HUES64 (cell line): ENCODE results near the gene PCCA.

Experiments used
- H3K27ac ChIP-seq: 2 replicates; pipeline ENCODE4 v1.7.0; 2013; ENCODE audit warnings: low read depth, low read length, inconsistent platforms
- H3K27me3 ChIP-seq: 2 replicates; pipeline ENCODE4 v1.6.1; 2013; ENCODE audit warnings: mild to moderate bottlenecking, low read length; ENCODE audit not compliant: insufficient read depth
- H3K36me3 ChIP-seq: 2 replicates; pipeline ENCODE4 v1.6.1; 2013; ENCODE audit warnings: mild to moderate bottlenecking, low read length; ENCODE audit not compliant: insufficient read depth
- H3K4me1 ChIP-seq: 2 replicates; pipeline ENCODE4 v1.6.1; 2013; ENCODE audit warnings: mild to moderate bottlenecking, low read length, moderate library complexity; ENCODE audit not compliant: insufficient read depth
- H3K4me3 ChIP-seq: 2 replicates; pipeline ENCODE4 v1.5.1; 2013; ENCODE audit warnings: mild to moderate bottlenecking, low read length, moderate library complexity
- H3K9ac ChIP-seq: 2 replicates; pipeline ENCODE4 v1.6.1; 2013; ENCODE audit warnings: mild to moderate bottlenecking, low read depth, low read length
- H3K9me3 ChIP-seq: 2 replicates; pipeline ENCODE4 v1.6.1; 2013; ENCODE audit warnings: low read depth, low read length; ENCODE audit not compliant: insufficient read depth
- WGBS: fragments of 150-250, 120-280 bp; methylation state at CpG from one replicate; pipeline ENCODE4 v1.1.7; 2013; ENCODE audit warnings: missing lambda C conversion rate; 5-methylcytosine and 5-hydroxymethylcytosine counted together

The PCCA gene

GRCh38 chr13:100536643-100537180 lies 447.8 kb downstream of the PCCA start:
- Histone ChIP-seq H3K36me3 (no peaks in the 10 kb centered on the region), H3K4me3 (no peak overlapping the region), H3K27me3 (no peaks in the 10 kb centered on the region), H3K27ac (no peak overlapping the region), H3K4me1 (no peaks in the 10 kb centered on the region), H3K9me3 (no peaks in the 10 kb centered on the region; the same call in 1 of the 2 replicates), H3K9ac (no peak overlapping the region)
- 94% methylated on average over 13 of the region's 13 CpGs for WGBS

DNA sequence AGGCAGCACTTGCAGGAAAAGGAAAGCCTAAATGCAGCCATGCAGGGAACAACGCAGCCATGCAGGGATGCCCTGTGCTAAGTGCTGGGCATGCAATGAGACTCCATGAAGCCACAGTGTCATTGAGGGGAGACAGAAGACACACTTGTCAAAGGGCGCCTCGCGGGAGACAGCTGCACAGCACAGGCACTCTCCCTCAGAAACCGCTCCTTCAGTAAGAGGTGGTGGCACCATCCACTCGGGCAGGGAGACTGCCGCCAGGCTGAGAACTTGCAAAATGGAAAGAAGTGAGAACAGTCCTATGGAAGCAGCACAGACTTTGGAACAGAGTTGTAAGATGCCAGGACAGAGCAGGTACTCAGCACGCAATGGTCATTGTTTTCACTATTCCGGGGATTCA lies 448.6 kb downstream of the PCCA start:
- H3K9ac ChIP-seq = no peak overlapping the region
- H3K4me1 ChIP-seq = no peaks in the 10 kb centered on the region

GRCh38 chr13:100537951-100538462 lies 449.1 kb downstream of the PCCA start:
- no peaks in the 10 kb centered on the region for H3K36me3 ChIP-seq
- no peak overlapping the region for H3K27ac ChIP-seq
- 95% methylated on average over 5 of the region's 5 CpGs for WGBS
- no peak overlapping the region for H3K4me3 ChIP-seq
- no peaks in the 10 kb centered on the region for H3K27me3 ChIP-seq
- H3K9me3 ChIP-seq = no peaks in the 10 kb centered on the region; the same call in 1 of the 2 replicates
- no peaks in the 10 kb centered on the region for H3K4me1 ChIP-seq
- no peak overlapping the region for H3K9ac ChIP-seq

More for the DNA sequence above, 448.6 kb downstream of the PCCA start:
- Histone ChIP-seq H3K4me3 (no peak overlapping the region), H3K27me3 (no peaks in the 10 kb centered on the region), H3K9me3 (no peaks in the 10 kb centered on the region; the same call in 1 of the 2 replicates), H3K27ac (no peak overlapping the region), H3K36me3 (no peaks in the 10 kb centered on the region)
- 95% methylated on average over 9 of the region's 9 CpGs for WGBS

- no peaks in the 10 kb centered on the region for H3K27me3 ChIP-seq
- no peaks in the 10 kb centered on the region; the same call in 1 of the 2 replicates for H3K9me3 ChIP-seq
- H3K4me3 ChIP-seq = no peak overlapping the region
- H3K9ac ChIP-seq = no peak overlapping the region
- H3K4me1 ChIP-seq = no peaks in the 10 kb centered on the region
- H3K36me3 ChIP-seq = no peaks in the 10 kb centered on the region
- WGBS = 87% methylated on average over 3 of the region's 3 CpGs
- H3K27ac ChIP-seq = no peak overlapping the region
Measured at GRCh38 chr13:100540621-100541020, 451.7 kb downstream of the PCCA start.

DNA sequence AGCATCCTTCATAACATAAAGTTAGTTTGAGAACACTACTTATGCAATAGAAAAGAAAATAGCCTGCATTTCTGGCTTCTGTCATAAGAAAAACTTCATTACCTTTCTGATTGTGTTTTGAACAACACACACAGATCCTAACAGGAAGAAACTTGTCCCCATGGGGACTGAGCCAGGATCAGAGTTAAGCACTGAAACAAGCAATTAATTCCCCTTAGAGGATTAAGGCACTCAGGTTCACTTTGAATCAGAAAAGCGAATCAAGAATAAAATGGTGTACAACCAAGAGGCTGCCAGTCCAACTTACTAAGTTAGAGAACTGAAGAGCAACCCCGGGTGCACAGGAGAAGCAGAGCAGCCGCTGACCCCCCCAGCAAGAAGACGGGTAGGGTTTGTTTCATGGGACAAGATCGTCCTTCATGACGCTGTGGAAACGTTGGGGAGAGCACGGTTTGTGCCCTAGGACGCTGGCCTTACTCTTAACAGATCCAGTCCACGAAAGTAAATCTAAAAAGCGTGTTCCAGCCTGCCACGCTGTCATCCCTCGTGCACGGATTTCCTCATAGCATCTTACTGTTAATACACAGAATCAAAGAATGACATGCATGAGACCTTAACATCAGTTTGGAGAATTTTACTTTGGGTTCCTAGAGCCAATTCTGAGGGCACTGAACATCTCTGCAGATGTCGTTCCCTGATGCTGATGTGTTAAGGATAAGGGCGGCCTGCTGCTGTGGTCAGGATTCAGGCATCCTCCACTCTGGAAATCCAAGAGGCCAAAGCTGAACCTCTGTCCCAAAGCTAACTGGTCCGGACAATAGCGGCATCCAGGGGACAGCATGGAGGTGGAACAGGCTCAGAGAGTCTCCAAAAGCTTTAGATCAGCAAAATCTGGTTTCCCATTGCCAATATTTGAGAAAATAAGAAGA lies 453.3 kb downstream of the PCCA start:
- Histone ChIP-seq H3K27me3 (no peaks in the 10 kb centered on the region), H3K9me3 (no peaks in the 10 kb centered on the region; the same call in 1 of the 2 replicates), H3K27ac (no peak overlapping the region), H3K4me3 (no peak overlapping the region), H3K9ac (no peak overlapping the region), H3K4me1 (no peaks in the 10 kb centered on the region), H3K36me3 (no peaks in the 10 kb centered on the region)
- 94% methylated on average over 18 of the region's 18 CpGs for WGBS

DNA sequence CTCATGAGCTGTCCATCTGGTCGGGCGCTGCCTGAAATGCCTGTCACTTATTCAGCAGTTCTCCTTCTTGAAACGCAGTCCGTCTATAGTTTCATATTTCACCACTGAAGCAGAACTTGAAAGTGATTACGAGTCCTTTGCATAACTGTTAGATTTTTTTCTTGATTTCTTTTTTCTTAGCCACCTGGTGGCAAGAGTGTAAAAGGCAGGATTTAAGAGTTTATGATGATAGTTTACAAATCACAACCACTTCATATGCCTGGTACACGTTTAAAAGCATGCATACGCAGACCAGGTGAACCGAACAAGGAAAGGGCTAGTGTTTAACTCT lies 453.9 kb downstream of the PCCA start:
- WGBS = 91% methylated on average over 8 of the region's 8 CpGs
- Histone ChIP-seq H3K9ac (no peak overlapping the region), H3K36me3 (no peaks in the 10 kb centered on the region), H3K4me1 (no peaks in the 10 kb centered on the region), H3K9me3 (no peaks in the 10 kb centered on the region; the same call in 1 of the 2 replicates), H3K4me3 (no peak overlapping the region), H3K27me3 (no peaks in the 10 kb centered on the region), H3K27ac (no peak overlapping the region)

DNA sequence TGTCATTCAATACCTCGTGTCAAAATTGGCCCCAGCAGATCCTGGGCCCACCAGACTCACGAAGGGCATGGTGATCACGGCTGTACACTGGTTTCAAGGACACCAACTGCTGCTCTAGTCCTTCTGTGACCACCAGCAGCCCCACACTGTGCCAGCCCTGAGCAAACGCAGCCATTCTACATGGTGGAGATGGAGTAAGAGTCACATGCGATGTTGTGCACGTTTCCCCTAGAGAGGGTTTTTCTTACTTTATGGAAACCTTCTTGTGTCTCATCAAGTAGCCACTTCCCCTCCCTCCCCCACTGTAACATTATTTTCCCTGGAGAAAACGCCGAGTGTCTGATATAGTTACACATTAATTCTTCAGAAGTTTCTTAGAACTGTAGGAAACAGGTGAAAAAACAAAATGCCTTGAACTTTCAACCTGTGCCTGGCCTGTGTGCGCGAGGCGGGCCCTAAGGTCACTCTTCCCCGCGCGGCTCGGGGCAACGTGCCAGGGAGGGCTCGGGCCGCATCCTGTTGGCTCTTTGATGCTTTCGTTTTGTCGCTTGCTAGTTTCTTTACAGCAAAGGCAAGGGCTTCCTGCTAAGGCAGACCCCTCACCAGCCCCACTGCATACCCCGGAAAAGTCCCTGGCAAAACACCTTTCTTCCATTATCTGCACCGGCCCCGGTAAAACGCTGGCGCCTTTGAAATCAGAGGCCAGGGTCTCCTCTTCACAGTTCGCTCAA lies 455.1 kb downstream of the PCCA start:
- H3K36me3 ChIP-seq = no peaks in the 10 kb centered on the region
- no peak overlapping the region for H3K9ac ChIP-seq
- H3K4me3 ChIP-seq = no peak overlapping the region
- H3K27ac ChIP-seq = no peak overlapping the region
- 95% methylated on average over 24 of the region's 26 CpGs for WGBS
- no peaks in the 10 kb centered on the region for H3K9me3 ChIP-seq
- H3K27me3 ChIP-seq = no peaks in the 10 kb centered on the region
- H3K4me1 ChIP-seq = no peaks in the 10 kb centered on the region

DNA sequence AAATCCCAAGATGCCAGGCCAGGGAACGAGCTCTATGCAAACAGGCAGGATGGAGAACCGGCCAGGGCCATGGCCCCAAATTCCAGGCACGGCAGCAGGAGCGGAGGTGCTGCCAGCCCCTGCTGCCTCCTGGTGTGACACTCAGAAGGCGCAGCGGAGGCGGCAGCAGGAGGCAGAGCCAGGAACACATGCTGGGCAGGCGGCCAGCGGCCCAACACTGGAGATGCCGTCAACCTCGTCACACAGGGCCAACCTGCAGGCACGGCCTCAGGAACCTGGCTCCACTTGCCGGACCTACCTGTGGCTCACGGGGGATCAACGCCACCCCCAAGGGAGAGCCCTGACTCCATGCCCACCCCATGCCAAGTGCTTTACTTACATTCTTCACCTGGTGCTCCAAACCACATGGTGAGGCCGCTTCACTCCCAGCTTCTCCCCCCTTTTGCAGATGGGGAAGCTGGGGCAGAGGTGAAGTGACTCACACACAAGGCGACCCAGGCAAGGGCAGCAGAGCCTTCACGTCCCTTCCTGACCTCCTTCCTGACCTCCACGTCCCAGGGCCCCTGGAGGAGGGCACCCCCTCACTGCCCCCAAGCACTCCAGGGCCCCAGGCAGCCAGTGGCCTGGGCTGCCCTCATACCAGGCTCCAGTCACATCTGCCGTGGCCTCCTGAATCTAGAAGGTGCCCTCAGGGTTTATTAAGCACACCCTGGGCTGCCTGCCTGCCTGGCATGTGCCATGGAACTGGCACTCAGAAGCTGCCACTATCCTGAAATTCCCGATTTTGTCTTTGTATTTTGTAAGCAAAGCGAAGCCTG lies 456.2 kb downstream of the PCCA start:
- no peaks in the 10 kb centered on the region for H3K36me3 ChIP-seq
- WGBS = 92% methylated on average over 22 of the region's 22 CpGs
- H3K27me3 ChIP-seq = no peaks in the 10 kb centered on the region
- H3K27ac ChIP-seq = no peak overlapping the region
- H3K9ac ChIP-seq = no peak overlapping the region
- H3K4me3 ChIP-seq = no peak overlapping the region
- no peaks in the 10 kb centered on the region for H3K4me1 ChIP-seq
- no peaks in the 10 kb centered on the region for H3K9me3 ChIP-seq

DNA sequence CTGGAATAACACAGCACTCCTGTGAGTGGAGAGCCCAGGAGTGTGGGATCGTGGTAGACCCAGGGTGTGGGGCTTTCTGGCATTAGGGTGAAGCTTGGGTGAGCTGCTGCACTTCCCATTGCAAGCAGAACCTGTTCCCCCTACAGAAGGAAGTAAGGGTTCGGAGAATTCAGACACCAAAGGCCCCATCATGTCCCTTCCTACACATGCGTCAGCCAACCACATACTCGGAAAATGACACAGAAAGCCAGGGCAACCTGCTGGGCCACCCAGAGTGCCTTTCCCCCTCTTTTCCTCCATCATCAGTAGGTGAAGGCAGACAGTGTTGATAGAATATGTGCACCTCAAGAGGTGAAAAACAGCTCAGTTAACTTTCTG lies 456.8 kb downstream of the PCCA start:
- no peak overlapping the region for H3K9ac ChIP-seq
- 91% methylated on average over 4 of the region's 4 CpGs for WGBS
- no peaks in the 10 kb centered on the region for H3K36me3 ChIP-seq
- no peaks in the 10 kb centered on the region for H3K9me3 ChIP-seq
- no peaks in the 10 kb centered on the region for H3K4me1 ChIP-seq
- no peak overlapping the region for H3K27ac ChIP-seq
- H3K27me3 ChIP-seq = no peaks in the 10 kb centered on the region
- no peak overlapping the region for H3K4me3 ChIP-seq

GRCh38 chr13:100546713-100547405 lies 458.0 kb downstream of the PCCA start:
- no peak overlapping the region for H3K4me3 ChIP-seq
- H3K27ac ChIP-seq = no peak overlapping the region
- no peak overlapping the region for H3K9ac ChIP-seq
- no peaks in the 10 kb centered on the region for H3K36me3 ChIP-seq
- WGBS = 94% methylated on average over 21 of the region's 21 CpGs
- H3K27me3 ChIP-seq = no peaks in the 10 kb centered on the region
- H3K4me1 ChIP-seq = no peaks in the 10 kb centered on the region
- no peaks in the 10 kb centered on the region for H3K9me3 ChIP-seq
